MCF 10A (cell line): Measurements from ENCODE around the gene HOXA3. TPM values are rescaled to one million over a fixed set of nuclear protein-coding genes. Genes with fewer than 3 reads are reported as not detected.
A peak's percentile ranks its signal among the peaks of the same experiment; 100 is the strongest.

Source experiments
- BruUV-seq: library from RNA; stranded (reverse); fragments of 400-500 nt; replicated peaks from 2 replicates; lab custom pipeline; 2021; lab: Mats Ljungman, UMichigan
- CTCF ChIA-PET: fragments of 300-600 bp; sonication (Branson Sonifier 250); formaldehyde crosslinking; extraction: SDS; loops from one replicate; lab custom pipeline; 2021; ENCODE audit warnings: antibody characterized with exemption, inconsistent platforms; lab: Yijun Ruan, JAX
- POLR2A ChIA-PET: fragments of 300-600, 350-650 bp; sonication (Branson Sonifier 250); formaldehyde crosslinking; extraction: SDS; loops from one replicate; lab custom pipeline; 2020; ENCODE audit warnings: antibody characterized with exemption, inconsistent platforms; lab: Yijun Ruan, JAX
- DNase-seq: peaks from one replicate; pipeline ENCODE4 v3.0.0-alpha.2; 2018; ENCODE audit not compliant: unreplicated experiment
- H3K27ac Mint-ChIP-seq: one replicate; pipeline ENCODE4 v1.8.0; 2022; ENCODE audit warnings: mild to moderate bottlenecking, low read depth, mixed read lengths; ENCODE audit not compliant: unreplicated experiment
- H3K27me3 Mint-ChIP-seq: one replicate; pipeline ENCODE4 v1.8.0; 2022; ENCODE audit warnings: mixed read lengths; ENCODE audit not compliant: insufficient read depth, unreplicated experiment
- H3K36me3 Mint-ChIP-seq: one replicate; pipeline ENCODE4 v1.8.0; 2022; ENCODE audit warnings: mild to moderate bottlenecking, moderate library complexity, mixed read lengths; ENCODE audit not compliant: insufficient read depth, unreplicated experiment
- H3K4me1 Mint-ChIP-seq: one replicate; pipeline ENCODE4 v1.8.0; 2022; ENCODE audit warnings: mixed read lengths; ENCODE audit not compliant: insufficient read depth, unreplicated experiment
- H3K4me3 Mint-ChIP-seq: one replicate; pipeline ENCODE4 v1.8.0; 2022; ENCODE audit warnings: mild to moderate bottlenecking, moderate library complexity, mixed read lengths; ENCODE audit not compliant: unreplicated experiment
- H3K9me3 Mint-ChIP-seq: one replicate; pipeline ENCODE4 v1.8.0; 2022; ENCODE audit warnings: mixed read lengths; ENCODE audit not compliant: unreplicated experiment
- intact Hi-C: fragments of 100-400 bp; cut with micrococcal nuclease; formaldehyde crosslinking; loops from 2 replicates; pipeline ENCODE4 v1.14.1; 2022
- total RNA-seq: library from RNA; stranded (reverse); gene quantifications from 2 replicates; pipeline ENCODE4 v1.2.3, GENCODE V29; 2022
- TF ChIP-seq, protein P1 (sequence below): fragments of 200-600 bp; IDR thresholded peaks from one replicate; pipeline ENCODE4 v1.8.0; 2022; ENCODE audit warnings: antibody characterized with exemption, mild to moderate bottlenecking; ENCODE audit not compliant: unreplicated experiment

The HOXA3 gene
- total RNA-seq, 1 experiment from 2014 or later = 8.2 TPM

DNA sequence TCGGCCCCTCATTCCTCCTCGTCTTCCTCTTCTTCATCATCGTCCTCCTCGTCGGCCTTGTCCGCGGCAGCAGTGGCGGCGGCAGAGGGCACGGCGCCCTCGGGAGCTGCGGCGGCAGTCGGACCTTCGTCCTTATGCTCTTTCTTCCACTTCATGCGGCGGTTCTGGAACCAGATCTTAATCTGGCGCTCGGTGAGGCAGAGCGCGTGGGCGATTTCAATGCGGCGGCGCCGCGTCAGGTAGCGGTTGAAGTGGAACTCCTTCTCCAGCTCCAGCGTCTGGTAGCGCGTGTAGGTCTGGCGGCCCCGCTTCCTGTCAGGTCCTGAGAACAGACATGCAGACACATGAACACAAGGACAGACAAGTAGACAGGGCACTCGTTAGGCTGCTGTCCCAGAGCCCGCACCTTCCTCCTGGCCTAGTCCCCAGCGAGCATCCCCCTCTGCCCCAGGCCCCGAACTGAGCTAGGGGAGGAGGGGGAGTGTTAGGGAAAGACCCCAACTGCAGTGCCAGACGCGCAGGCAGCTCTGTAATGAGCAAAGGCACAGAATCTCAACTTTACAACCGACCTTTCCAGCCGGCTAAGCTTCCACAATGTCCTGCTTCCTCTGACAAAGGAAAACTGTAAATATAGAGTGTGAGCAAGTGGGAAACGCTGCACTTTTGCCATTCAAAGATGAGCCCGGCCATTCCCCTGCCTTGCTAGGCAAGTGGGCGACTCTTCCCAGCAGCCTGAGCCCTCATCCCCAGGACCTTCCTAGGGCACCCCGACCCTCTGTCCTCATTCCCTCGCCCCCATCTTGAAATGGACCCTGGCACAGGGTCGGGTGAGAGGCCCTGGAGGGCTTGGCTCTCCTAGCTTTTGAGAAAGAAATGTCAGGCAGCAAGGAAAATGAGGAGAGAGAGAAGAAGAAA, 2.8 kb upstream of the HOXA3 start:
- ChIA-PET CTCF (interaction anchor here (1.2 to 1.8 kb wide), 3 partner anchors 11 to 472 kb away, joined by 3 to 4 read pairs (median 3); no protein-coding TSS in a partner anchor), POLR2A (no interaction called here)
- Mint-ChIP-seq H3K36me3 (peaks cover 7% of the 10 kb centered on the region), H3K4me3 (peak overlapping the region; percentile 66), H3K4me1 (peaks cover 18% of the 10 kb centered on the region), H3K27me3 (no peaks in the 10 kb centered on the region), H3K27ac (no peak overlapping the region), H3K9me3 (no peaks in the 10 kb centered on the region)
- no TSS peak for BruUV-seq
- TF ChIP-seq, protein P1, sequence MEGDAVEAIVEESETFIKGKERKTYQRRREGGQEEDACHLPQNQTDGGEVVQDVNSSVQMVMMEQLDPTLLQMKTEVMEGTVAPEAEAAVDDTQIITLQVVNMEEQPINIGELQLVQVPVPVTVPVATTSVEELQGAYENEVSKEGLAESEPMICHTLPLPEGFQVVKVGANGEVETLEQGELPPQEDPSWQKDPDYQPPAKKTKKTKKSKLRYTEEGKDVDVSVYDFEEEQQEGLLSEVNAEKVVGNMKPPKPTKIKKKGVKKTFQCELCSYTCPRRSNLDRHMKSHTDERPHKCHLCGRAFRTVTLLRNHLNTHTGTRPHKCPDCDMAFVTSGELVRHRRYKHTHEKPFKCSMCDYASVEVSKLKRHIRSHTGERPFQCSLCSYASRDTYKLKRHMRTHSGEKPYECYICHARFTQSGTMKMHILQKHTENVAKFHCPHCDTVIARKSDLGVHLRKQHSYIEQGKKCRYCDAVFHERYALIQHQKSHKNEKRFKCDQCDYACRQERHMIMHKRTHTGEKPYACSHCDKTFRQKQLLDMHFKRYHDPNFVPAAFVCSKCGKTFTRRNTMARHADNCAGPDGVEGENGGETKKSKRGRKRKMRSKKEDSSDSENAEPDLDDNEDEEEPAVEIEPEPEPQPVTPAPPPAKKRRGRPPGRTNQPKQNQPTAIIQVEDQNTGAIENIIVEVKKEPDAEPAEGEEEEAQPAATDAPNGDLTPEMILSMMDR = no peak
- no peak for DNase-seq
- intact Hi-C loops = no loop called here

DNA sequence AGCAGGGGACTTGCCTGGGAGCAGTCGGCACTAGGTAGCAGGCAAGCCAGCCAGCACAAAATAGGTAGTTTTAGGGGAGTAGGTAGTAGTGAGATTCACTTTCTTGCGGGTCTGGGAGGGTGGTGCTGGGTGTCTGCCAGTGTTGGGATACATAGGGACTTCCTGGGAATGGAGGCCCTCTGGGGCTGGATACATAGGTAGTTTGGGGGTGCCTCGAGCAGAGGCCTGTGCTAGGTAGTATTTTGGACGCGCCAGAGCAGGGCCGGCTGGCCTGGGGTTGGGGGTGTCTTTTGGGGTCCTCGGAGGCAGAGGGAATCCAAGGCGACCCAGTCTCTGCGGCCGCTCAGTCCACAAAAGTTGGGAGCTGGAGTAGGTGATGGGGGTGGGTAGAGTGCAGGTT, 2.0 kb upstream of the HOXA3 start:
- BruUV-seq = no TSS peak
- Mint-ChIP-seq H3K36me3 (no peaks in the 10 kb centered on the region), H3K9me3 (no peaks in the 10 kb centered on the region), H3K27ac (no peak overlapping the region), H3K4me3 (no peak overlapping the region), H3K4me1 (peaks cover 12% of the 10 kb centered on the region), H3K27me3 (no peaks in the 10 kb centered on the region)
- no peak for DNase-seq
- intact Hi-C loops = no loop called here
- ChIA-PET CTCF (interaction anchor here (0.5 to 1.4 kb wide), 3 partner anchors 14 to 472 kb away, joined by 3 read pairs; no protein-coding TSS in a partner anchor), POLR2A (interaction anchor here (0.6 kb wide), 1 partner anchor 954 kb away, joined by 3 read pairs; no protein-coding TSS in a partner anchor)
- TF ChIP-seq, protein P1 = no peak

DNA sequence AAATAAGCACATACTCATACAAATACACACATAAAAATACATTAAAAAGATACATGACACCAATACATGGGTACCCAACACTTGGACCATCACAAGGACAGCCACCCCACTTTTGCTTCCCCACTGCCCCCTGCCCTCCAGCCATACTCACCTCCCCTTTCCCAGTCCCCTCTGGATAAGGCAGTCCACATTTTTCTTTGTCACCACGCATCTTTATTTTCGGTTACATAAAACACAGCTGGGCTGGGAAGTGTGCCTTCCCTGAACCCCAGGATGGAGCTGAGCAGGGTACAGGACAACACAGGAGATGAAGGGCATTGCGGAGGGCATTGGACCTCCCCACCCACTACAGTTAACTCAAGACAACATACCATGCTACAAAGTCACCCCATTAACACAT, 1.1 kb upstream of the HOXA3 start:
- TF ChIP-seq, protein P1 = no peak
- ChIA-PET POLR2A (interaction anchor here (0.9 kb wide), 1 partner anchor 478 kb away, joined by 3 read pairs; no protein-coding TSS in a partner anchor), CTCF (interaction anchor here (0.8 to 1.4 kb wide), 3 partner anchors 10 to 471 kb away, joined by 3 read pairs; no protein-coding TSS in a partner anchor)
- no peak for DNase-seq
- Mint-ChIP-seq H3K9me3 (no peaks in the 10 kb centered on the region), H3K27ac (no peak overlapping the region), H3K4me1 (peaks cover 12% of the 10 kb centered on the region), H3K27me3 (no peaks in the 10 kb centered on the region), H3K4me3 (no peak overlapping the region), H3K36me3 (no peaks in the 10 kb centered on the region)
- intact Hi-C loops = no loop called here
- no TSS peak for BruUV-seq

DNA sequence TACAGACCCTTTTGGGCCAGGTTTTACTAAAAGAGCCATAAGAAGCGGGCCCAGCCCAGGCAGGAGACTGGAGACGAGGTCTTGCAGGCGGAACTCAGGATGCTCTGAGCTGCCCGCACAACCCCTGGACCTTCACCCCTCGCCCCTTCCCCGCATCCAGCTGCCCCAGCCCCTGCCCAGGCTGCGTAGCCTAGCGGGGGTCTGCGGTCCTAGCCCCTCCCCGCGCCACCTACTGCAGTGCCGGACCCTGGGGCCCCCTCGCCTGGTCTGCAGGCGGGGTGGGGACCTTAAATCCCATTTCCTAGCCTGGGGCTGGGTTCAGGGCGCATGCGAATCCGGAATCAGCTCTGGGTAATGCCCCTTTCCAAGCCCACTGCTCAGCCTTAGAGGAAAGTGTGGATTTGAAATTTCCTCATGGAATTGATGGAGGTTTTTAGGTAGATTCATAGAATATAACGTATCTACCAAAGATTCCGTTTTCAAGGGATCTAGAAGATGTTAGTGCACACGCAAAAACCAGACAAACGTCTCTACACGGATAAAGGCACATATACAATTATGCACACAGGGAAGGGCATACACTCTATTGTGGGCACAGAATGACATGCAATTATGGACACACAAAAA, 546 bp upstream of the HOXA3 start:
- POLR2A ChIA-PET = interaction anchor here (0.9 kb wide), 1 partner anchor 478 kb away, joined by 3 read pairs; no protein-coding TSS in a partner anchor
- intact Hi-C loops = no loop called here

More for the DNA sequence above, 546 bp upstream of the HOXA3 start:
- CTCF ChIA-PET = interaction anchor here (0.6 to 5.8 kb wide), 4 partner anchors 9 to 1262 kb away, joined by 3 to 57 read pairs (median 4); no protein-coding TSS in a partner anchor
- Mint-ChIP-seq H3K36me3 (no peaks in the 10 kb centered on the region), H3K27me3 (no peaks in the 10 kb centered on the region), H3K4me3 (no peak overlapping the region), H3K27ac (no peak overlapping the region), H3K4me1 (peaks cover 16% of the 10 kb centered on the region), H3K9me3 (no peaks in the 10 kb centered on the region)
- BruUV-seq = no TSS peak
- no peak for DNase-seq
- TF ChIP-seq, protein P1 = no peak
